Right lobe of liver (tissue), 6 donors: ENCODE data around the gene SNX5. TPM values are rescaled to one million over a fixed set of nuclear protein-coding genes. Genes with fewer than 3 reads are reported as not detected.

Experiments used
- ATAC-seq, 4 donors: fragments of 200-7000 bp; cut with Tn5 transposase; one replicate each; pipeline ENCODE4 v1.9.1; 2020; ENCODE audit warnings: mild to moderate bottlenecking in 4 of 4, moderate library complexity in 4 of 4
- DNase-seq, 3 donors: peaks; one replicate each; pipeline ENCODE4 v3.0.0-alpha.2; 2020
- H3K27ac ChIP-seq, 3 donors: fragments of 200-600 bp; one replicate each; pipeline ENCODE4 v1.8.0; 2022
- H3K27me3 ChIP-seq, 2 donors: fragments of 200-600 bp; one replicate each; pipeline ENCODE4 v1.8.0; 2022
- H3K36me3 ChIP-seq, 4 donors: fragments of 200-600 bp; sonication (generic) in 1 of 4; one replicate each; pipeline versions ENCODE4 v1.5.1 to v1.8.0; 2017 to 2022; ENCODE audit warnings: control low read depth in 1 of 4
- H3K4me1 ChIP-seq, 4 donors: fragments of 200-600 bp; sonication (generic) in 1 of 4; one replicate each; pipeline versions ENCODE4 v1.5.1 to v1.8.0; 2017 to 2022; ENCODE audit warnings: control low read depth in 1 of 4
- H3K4me3 ChIP-seq, 3 donors: fragments of 200-600 bp; one replicate each; pipeline ENCODE4 v1.8.0; 2022
- H3K9me3 ChIP-seq, 4 donors: fragments of 200-600 bp; sonication (generic) in 1 of 4; one replicate each; pipeline versions ENCODE4 v1.5.1 to v1.8.0; 2017 to 2022; ENCODE audit warnings: control low read depth in 1 of 4
- CTCF ChIP-seq, 4 donors: fragments of 200-600 bp in 3 of 4; fragments of 450-650 bp in 1 of 4; IDR thresholded peaks; one replicate each; pipeline versions ENCODE4 v1.5.1 to v1.8.0; 2016 to 2022; ENCODE audit warnings: antibody characterized with exemption in 4 of 4, mild to moderate bottlenecking in 2 of 4
- POLR2A ChIP-seq: fragments of 450-650 bp; IDR thresholded peaks from one replicate; pipeline ENCODE4 v1.6.1; 2017; ENCODE audit warnings: antibody characterized with exemption, mild to moderate bottlenecking
- WGBS: methylation state at CpG from one replicate; pipeline ENCODE4 v1.1.6; 2018; ENCODE audit warnings: low coverage, low lambda C conversion rate; ENCODE audit not compliant: insufficient coverage; ENCODE audit errors: missing lambda C conversion rate; 5-methylcytosine and 5-hydroxymethylcytosine counted together
- intact Hi-C, 2 donors: fragments of 100-400 bp; cut with DNase I; formaldehyde crosslinking; loops; one replicate each; pipeline versions ENCODE4 v1.11.2 to v1.14.1; 2022
- small RNA-seq, 2 experiments: library from RNA; depleted of rRNA; stranded (forward); fragments of <200 nt; gene quantifications; one replicate each; pipeline ENCODE3, GENCODE V24; 2016
- total RNA-seq, 6 experiments: library from RNA; depleted of rRNA in 2 of 6; stranded (reverse); fragments of >200 nt in 2 of 6; fragmentation: NEBNext Ultra II Directional in 3 of 6; extraction: Animal tissue kit (Norgen Biotek cat#: 25700) in 3 of 6; gene quantifications; one replicate each; pipeline versions ENCODE4 v1.1.0 to v1.2.4, GENCODE V29; 2016 to 2023
- donor health status: DM: no; HTN: yes; CAD: no.
- donor health status: DM: no; HTN: no; CAD: no.
- donor health status: DM: no; HTN: no; CAD: no.
- donor health status: DM: no; HTN: yes; CAD: no.
- donor health status: DM: no; HTN: yes; CAD: no.

SNX5 gene
- total RNA-seq, 6 experiments from 2014 or later, result 32.6 to 74.5 (median 46.0) TPM

- ATAC-seq, result peak; percentile 32 to 49 (median 40)
- Histone ChIP-seq H3K4me3 (no peak overlapping the region), H3K36me3 (no peaks in the 10 kb centered on the region), H3K27ac (peak overlapping the region in 2 of 3 donors; percentile 25 to 30), H3K27me3 (no peaks in the 10 kb centered on the region), H3K9me3 (no peaks in the 10 kb centered on the region), H3K4me1 (peaks cover 0 to 24% (median 9%) of the 10 kb centered on the region in 4 donors)
- peak in 1 of 3 donors; percentile 65 for DNase-seq
- intact Hi-C loops, result no loop called here
- 48% methylated on average over 10 of the region's 17 CpGs for WGBS
- TF ChIP-seq POLR2A (no peak), CTCF (IDR thresholded peaks at IDR 0.05) (no peak)
These were observed 72.9 kb downstream of the SNX5 start for GRCh38 chr20:17895641-17896171.

GRCh38 chr20:17893445-17893844 lies 75.1 kb downstream of the SNX5 start:
- Histone ChIP-seq H3K9me3 (no peaks in the 10 kb centered on the region), H3K27me3 (no peaks in the 10 kb centered on the region), H3K27ac (no peak overlapping the region), H3K36me3 (no peaks in the 10 kb centered on the region), H3K4me3 (no peak overlapping the region), H3K4me1 (peaks cover 0 to 28% (median 9%) of the 10 kb centered on the region in 4 donors)
- WGBS, result 85% methylated on average over 3 of the region's 3 CpGs
- intact Hi-C loops, result no loop called here
- ATAC-seq (no peak), DNase-seq (no peak)
- TF ChIP-seq POLR2A (no peak), CTCF (IDR thresholded peaks at IDR 0.05) (no peak)

- Histone ChIP-seq H3K27ac (peak overlapping the region in 2 of 3 donors; percentile 41 to 63), H3K4me1 (peaks cover 0 to 28% (median 3%) of the 10 kb centered on the region in 4 donors), H3K36me3 (no peaks in the 10 kb centered on the region), H3K27me3 (no peaks in the 10 kb centered on the region), H3K9me3 (no peaks in the 10 kb centered on the region), H3K4me3 (no peak overlapping the region)
- WGBS, result 13% methylated on average over 2 of the region's 2 CpGs
- TF ChIP-seq POLR2A (no peak), CTCF (IDR thresholded peaks at IDR 0.05) (no peak)
- DNase-seq, result no peak
- ATAC-seq, result peak in 1 of 4 donors; percentile 14
- intact Hi-C loops, result no loop called here
These were observed 76.2 kb downstream of the SNX5 start for GRCh38 chr20:17892189-17892938.

Small RNAs within 50 kb of the gene (small RNA-seq; reads per million reads assigned to genes)
- 0 reads per million in 2 experiments for gene RNU6-192P
- 530 to 750 reads per million in 2 experiments for gene SNORD17

Other genes starting within 250 kb of the SNX5 start
- gene MGME1, start 224 bp upstream of the SNX5 start, total RNA-seq, result 1 to 10 TPM; 6.0 to 8.4 (median 7.5) TPM
- gene OVOL2, start 89.1 kb upstream of the SNX5 start, total RNA-seq, result under 1 TPM in 1 of 6 experiments, not detected in 5; 0.25 TPM
- 10 to 100 TPM in 2 of 6 experiments, 1 to 10 TPM in 4; 5.6 to 13.0 (median 7.9) TPM for gene KAT14, start 169.1 kb upstream of the SNX5 start, total RNA-seq
- 10 to 100 TPM in 1 of 6 experiments, 1 to 10 TPM in 5; 5.1 to 10.6 (median 6.6) TPM for gene PET117, start 169.1 kb upstream of the SNX5 start, total RNA-seq